Globus pallidus (tissue), 1 donor: ENCODE results near the gene PIGV.
A peak's percentile ranks its signal among the peaks of the same experiment; 100 is the strongest.
"Not testable (repeated sequence)": the region's sequence is repeated elsewhere in the genome, so short reads cannot be mapped to it uniquely, and the experiment has no call there.

Experiments
- DNase-seq: peaks from one replicate; pipeline ENCODE4 v3.0.0-alpha.2; 2015; ENCODE audit warnings: low spot score

Gene PIGV

DNA sequence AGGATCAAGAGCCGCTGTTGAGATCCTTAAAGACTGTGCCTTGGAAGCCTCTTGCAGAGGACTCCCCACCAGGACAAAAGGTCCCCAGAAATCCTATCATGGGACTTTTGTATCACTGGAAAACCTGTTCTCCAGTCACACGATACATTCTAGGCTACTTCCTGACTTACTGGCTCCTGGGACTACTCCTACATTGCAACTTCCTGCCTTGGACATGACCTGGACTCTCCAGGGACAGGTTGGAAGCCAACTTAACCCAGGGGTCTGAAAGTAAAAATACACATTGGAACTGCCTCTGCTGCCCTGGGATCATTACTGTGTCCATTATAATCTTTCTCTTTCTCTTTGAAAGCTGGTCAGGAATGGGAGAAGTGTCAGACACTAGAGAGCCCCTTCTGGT, 9.9 kb downstream of the PIGV start:
- DNase-seq, result no peak

GRCh38 chr1:26799479-26800142, 11.9 kb downstream of the PIGV start:
- peak; percentile 78 for DNase-seq

DNA sequence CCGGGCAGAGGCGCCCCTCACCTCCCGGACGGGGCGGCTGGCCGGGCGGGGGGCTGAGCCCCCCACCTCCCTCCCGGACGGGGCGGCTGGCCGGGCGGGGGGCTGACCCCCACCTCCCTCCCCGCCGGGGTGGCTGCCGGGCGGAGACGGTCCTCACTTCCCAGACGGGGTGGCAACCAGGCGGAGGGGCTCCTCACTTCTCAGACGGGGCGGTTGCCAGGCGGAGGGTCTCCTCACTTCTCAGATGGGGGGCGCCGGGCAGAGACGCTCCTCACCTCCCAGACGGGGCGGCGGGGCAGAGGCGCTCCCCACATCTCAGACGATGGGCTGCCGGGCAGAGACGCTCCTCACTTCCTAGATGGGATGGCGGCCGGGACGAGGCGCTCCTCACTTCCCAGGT, 16.2 kb downstream of the PIGV start:
- not testable (repeated sequence) for DNase-seq

GRCh38 chr1:26810105-26810504, 22.4 kb downstream of the PIGV start:
- peak; percentile 54 for DNase-seq

DNA sequence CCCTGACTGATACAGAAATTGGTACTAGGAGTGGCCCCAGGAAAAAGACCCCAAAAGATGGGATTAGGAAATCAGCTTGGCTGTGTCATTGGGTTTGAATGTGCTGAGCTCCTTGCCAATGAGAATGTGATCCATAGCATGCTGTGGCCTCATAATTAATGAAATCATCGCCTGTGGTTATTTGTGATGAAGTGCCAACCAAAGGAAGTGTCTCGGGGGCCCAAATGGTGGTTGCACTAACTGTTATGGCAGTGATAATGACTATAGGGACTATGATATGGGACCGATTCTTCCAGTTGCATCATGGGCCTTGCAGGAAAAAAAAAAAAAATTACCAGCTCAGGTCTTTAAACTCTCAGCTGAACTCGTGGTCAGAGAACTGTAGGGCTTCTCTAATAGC, 23.3 kb downstream of the PIGV start:
- DNase-seq, result no peak

DNA sequence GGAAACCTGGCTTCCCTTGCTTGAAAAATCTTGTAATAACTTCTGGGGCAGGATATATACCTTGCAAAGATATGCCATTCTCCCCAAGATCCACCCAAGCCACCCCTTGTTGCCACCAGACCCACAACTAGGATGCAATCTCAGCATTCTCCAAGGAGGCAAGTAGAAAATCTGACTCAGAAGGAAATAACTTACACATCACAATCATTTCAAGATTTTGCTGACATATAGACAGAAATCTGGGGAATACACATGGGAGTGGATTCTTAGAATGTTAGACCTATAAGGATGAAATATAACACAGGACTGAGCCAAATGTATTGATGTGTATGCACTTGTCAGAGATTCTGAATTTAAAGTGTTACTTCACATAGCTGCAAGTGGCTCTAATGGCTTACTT, 24.0 kb downstream of the PIGV start:
- no peak for DNase-seq

DNA sequence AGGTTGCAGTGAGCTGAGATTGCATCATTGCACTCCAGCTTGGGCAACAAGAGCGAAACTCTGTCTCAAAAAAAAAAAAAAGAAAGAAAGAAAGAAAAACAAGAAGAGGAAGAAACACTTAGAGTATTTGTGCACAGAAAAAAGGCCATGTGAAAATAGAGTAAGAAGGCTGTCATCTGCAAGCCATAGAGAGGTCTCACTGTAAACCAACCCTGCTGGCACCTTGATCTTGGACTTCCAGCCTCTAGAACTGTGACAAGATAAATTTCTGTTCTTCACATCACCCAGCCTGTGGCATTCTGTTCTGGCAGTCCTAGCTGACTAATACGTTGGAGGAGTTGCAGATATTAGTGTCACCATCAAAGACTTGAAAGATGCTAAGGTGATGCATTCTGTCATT, 26.6 kb downstream of the PIGV start:
- no peak for DNase-seq

GRCh38 chr1:26814893-26815292, 27.1 kb downstream of the PIGV start:
- DNase-seq, result no peak

DNA sequence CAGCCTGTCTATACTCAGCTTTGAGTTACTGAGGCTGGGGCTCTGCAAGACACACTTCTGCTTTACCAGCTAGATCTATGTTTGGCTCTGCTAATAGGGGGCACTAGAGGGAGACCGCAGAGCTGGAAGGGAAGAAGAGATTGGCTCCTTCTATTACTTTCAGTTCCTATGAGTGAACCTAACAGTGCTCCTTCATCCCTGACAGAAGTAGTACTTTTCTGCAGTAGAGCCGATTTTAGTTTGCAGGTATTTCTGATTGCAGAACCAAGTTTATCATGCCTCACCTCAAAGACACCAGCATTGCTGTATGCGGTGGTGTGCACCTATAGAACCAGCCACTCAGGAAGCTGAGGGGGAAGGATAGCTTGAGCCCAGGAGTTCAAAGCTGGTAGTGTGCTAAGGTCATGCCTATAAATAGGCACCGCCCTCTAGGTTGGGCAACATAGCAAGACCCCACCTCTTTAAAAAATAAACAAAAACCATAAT, 33.1 kb downstream of the PIGV start:
- peak; percentile 30 for DNase-seq

DNA sequence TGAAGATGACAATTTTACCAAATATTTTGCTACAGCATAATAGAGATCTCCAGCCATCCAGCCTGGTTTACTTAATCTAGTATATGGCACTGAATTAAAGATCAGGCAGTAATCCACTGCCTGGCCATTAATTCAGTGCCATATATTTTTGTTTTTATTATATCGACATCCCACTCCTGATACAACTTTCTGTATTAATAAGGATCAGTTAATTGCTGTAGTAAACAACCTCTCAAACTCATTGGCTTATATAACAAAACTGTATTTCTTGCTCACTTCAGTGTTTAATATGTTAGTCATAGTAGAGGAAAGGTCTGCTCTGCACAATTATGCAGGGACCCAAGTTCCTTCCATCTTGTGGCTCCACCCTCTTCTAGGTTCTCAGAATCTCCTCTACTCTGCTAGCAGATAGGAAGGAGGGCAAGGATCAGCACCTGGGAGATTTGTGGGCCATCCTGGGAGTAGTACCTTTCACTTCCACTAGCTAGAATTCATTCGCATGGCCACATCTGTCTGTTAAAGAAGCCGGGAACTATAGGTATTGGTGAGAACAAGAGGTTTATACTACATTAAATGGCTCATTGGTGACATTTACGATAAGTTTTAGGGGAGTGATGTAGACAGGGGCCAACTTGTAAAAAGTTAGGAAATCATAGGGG, 35.1 kb downstream of the PIGV start:
- DNase-seq, result no peak

- no peak for DNase-seq
These were observed 37.0 kb downstream of the PIGV start for GRCh38 chr1:26824731-26825130.

DNA sequence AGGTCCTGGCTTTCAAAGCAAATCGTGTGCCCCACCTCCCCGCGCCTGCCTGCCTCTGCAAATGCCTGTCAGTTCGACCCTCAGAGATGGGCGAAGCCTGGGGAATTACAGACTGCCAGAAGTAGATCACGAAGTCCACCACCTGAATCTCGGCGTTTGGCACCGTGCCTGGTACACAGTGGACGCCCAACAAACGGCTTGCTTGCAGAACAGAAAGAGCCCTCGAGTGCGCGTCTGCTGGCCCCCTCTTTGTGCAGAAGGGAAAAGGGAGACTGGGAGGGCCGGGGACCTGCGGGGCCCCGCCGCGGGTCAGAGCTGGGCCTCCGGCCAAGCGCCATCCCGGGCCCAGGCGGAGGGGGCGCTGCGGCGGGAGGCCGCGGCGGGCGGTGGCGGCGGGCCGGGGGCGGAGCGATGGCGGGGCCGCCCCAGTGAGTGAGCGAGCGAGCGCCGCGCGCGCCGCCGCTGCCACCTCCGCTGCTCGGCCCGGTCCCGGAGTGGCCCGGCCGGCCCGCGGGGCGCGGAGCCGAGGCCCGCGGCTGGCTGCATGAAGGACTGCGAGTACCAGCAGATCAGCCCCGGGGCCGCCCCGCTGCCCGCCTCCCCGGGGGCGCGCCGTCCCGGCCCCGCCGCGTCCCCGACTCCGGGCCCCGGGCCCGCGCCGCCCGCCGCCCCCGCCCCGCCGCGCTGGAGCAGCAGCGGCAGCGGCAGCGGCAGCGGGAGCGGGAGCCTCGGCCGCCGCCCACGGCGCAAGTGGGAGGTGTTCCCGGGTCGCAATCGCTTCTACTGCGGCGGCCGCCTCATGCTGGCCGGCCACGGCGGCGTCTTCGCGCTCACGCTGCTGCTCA, 38.7 kb downstream of the PIGV start, which contains the start of gene ZDHHC18:
ZDHHC18 (plus strand) TSS at position 428 of the 845 bp plus-strand sequence; CDS start at position 545, 117 bp downstream.
- DNase-seq, result peak; percentile 56

- no peak for DNase-seq
These were observed 39.4 kb downstream of the PIGV start for GRCh38 chr1:26827106-26827604.

GRCh38 chr1:26827663-26828062, 39.9 kb downstream of the PIGV start:
- DNase-seq, result no peak

- DNase-seq, result peak; percentile 51
These were observed 40.8 kb downstream of the PIGV start for GRCh38 chr1:26828411-26828991.

GRCh38 chr1:26829184-26829911, 41.6 kb downstream of the PIGV start:
- DNase-seq, result no peak

DNA sequence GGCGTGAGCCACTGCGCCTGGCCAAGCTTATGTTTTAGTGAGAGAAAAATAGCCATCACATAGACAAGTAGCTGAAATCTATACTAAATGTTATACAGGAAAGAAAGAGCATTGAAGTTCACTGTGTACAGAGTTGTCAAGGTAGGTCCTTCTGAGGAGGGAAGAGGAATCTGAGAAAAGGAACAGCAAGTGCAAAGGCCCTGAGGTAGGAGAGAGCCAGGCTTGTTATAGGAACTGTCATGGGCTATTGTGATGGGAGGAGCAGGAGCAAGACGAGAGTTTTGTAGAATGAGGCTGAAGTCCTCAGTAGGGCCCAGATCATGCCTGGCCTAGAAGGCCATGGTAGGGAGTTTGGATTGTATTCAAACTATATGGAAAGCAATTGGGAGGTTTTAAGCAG, 43.3 kb downstream of the PIGV start:
- DNase-seq, result no peak

- no peak for DNase-seq
These were observed 43.9 kb downstream of the PIGV start for GRCh38 chr1:26831546-26832248.

DNA sequence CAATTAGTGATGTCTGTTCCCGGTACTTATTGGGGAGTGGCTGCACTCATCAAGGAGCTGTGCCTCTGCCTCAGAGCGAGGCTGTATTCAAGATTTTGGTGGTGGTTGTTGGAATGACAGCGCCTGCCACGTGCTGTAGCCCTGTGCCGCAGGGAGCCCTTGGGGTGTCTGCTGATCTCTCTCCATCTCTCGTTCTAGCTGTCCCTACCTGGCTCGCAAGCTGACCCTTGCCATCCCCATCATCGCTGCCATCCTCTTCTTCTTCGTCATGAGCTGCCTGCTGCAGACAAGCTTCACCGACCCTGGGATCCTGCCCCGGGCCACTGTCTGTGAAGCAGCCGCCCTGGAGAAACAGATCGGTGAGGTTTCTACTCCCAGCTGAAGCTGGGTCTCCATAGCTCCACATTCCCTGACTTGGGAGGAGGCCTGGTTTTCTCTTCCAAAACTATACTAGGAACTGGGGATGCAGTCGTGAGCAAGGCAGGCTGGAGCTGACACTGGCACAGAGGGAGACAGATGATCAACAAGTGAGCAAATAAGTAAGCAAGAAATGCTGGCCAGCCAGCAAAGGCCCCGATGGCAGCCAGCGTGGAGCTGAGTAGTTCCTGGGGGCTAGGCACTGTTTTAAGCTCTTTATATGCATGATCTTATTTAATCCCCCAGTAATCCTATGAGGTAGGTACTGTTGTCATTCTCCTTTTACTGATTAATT, 44.7 kb downstream of the PIGV start:
- DNase-seq, result no peak
